Colonic mucosa (tissue), 4 donors: ENCODE data around the gene UBE2L5. TPM values are rescaled to one million over a fixed set of nuclear protein-coding genes. Genes with fewer than 3 reads are reported as not detected.

Experiments used
- DNase-seq: peaks from one replicate; pipeline ENCODE4 v3.0.0-alpha.2; 2020
- H3K27ac ChIP-seq: fragments of 200-600 bp; one replicate; pipeline ENCODE4 v1.8.0; 2021
- H3K27me3 ChIP-seq: fragments of 200-600 bp; one replicate; pipeline ENCODE4 v1.8.0; 2021
- H3K36me3 ChIP-seq: fragments of 200-600 bp; one replicate; pipeline ENCODE4 v1.8.0; 2021
- H3K4me1 ChIP-seq: fragments of 200-600 bp; one replicate; pipeline ENCODE4 v1.8.0; 2021; ENCODE audit warnings: mild to moderate bottlenecking
- H3K4me3 ChIP-seq: fragments of 200-600 bp; one replicate; pipeline ENCODE4 v1.8.0; 2021
- H3K9ac ChIP-seq, 2 donors: one replicate each; pipeline ENCODE4 v1.7.0; 2013; ENCODE audit warnings: control low read depth in 2 of 2, low read depth in 2 of 2, low read length in 2 of 2
- H3K9me3 ChIP-seq: fragments of 200-600 bp; one replicate; pipeline ENCODE4 v1.8.0; 2021
- intact Hi-C: fragments of 100-400 bp; cut with DNase I; formaldehyde crosslinking; loops from one replicate; pipeline ENCODE4 v1.14.1; 2022
- total RNA-seq, 2 donors: library from RNA; stranded (reverse); fragmentation: NEBNext Ultra II Directional in 1 of 2; extraction: Animal tissue kit (Norgen Biotek cat#: 25700) in 1 of 2; gene quantifications; one replicate each; pipeline ENCODE4 v1.2.1, GENCODE V29; 2021
- TF ChIP-seq, protein P1 (sequence below): fragments of 200-600 bp; IDR thresholded peaks from one replicate; pipeline ENCODE4 v1.8.0; 2022; ENCODE audit warnings: antibody characterized with exemption, mild to moderate bottlenecking
- donor health status: healthy.
- donor health status: DM: no; HTN: no; CAD: no.
- donor health status: DM: no; HTN: no; CAD: no.

The UBE2L5 gene
- total RNA-seq, 2 donors from 2014 or later: not detected

DNA sequence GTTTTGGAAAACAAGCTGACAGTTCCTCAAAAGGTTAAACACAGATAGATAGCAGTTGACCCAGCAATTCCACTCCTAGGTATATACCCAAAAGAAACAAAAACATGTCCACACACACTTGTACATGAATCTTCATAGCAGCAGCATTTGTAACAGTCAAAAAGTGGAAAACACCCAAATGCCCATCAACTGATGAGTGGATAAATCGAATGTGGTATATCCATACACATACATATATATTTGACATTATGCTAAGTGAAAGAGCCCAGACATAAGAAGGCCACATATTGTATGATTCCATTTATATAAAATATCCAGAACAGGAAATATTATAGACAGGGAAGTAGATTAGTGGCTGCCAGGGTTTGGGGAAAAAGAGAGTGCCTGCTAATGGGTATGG lies 51.4 kb downstream of the UBE2L5 start:
- Histone ChIP-seq H3K27ac (no peak overlapping the region), H3K9ac (no peak overlapping the region), H3K9me3 (no peaks in the 10 kb centered on the region), H3K27me3 (no peaks in the 10 kb centered on the region), H3K36me3 (no peaks in the 10 kb centered on the region), H3K4me1 (no peaks in the 10 kb centered on the region), H3K4me3 (no peak overlapping the region)
- intact Hi-C loops: no loop called here
- TF ChIP-seq, protein P1, sequence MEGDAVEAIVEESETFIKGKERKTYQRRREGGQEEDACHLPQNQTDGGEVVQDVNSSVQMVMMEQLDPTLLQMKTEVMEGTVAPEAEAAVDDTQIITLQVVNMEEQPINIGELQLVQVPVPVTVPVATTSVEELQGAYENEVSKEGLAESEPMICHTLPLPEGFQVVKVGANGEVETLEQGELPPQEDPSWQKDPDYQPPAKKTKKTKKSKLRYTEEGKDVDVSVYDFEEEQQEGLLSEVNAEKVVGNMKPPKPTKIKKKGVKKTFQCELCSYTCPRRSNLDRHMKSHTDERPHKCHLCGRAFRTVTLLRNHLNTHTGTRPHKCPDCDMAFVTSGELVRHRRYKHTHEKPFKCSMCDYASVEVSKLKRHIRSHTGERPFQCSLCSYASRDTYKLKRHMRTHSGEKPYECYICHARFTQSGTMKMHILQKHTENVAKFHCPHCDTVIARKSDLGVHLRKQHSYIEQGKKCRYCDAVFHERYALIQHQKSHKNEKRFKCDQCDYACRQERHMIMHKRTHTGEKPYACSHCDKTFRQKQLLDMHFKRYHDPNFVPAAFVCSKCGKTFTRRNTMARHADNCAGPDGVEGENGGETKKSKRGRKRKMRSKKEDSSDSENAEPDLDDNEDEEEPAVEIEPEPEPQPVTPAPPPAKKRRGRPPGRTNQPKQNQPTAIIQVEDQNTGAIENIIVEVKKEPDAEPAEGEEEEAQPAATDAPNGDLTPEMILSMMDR: no peak
- no peak for DNase-seq

DNA sequence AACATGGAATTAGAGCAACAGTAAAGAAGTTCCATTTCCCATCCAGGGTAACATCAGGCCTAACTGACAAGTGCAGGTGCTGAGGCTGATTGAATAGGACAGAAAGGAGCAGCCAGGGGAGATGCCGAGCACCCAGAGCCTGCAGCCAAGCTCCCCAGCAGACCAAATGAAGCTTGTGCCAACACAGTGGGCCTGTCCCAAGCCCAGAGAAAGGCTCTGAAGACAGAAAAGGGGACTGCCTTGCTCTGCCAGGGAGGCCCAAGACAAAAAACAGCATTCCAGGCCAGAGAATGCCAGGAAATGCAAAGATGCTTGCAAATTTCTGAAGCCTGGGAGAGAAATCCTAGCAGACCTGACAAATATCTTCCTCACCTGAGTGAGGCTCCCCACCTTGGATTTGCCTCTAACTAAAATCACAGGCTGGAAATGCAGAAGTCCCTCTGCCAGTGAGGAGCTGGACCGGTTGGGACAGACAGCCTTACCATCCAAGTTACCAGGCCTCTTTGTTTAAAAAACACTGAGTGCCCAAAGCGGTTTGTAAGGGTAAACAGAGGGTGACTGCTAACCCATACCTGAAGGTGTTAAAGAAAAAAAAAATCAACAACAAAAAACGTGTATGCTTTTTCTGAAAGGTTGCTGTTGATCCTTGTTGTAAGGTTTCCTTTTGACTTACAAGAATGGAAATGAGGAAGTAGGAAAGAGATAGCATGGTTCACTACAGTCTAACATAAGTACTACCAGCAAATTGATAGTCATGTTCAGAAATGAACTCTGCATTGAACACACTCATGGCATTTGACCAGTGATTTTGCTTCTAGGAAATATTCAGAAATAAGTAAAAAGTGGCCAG lies 55.3 kb downstream of the UBE2L5 start:
- no peaks in the 10 kb centered on the region for H3K4me1 ChIP-seq
- DNase-seq: no peak
- H3K36me3 ChIP-seq: no peaks in the 10 kb centered on the region
- H3K9me3 ChIP-seq: no peaks in the 10 kb centered on the region
- no peak overlapping the region for H3K9ac ChIP-seq
- no peak overlapping the region for H3K4me3 ChIP-seq
- H3K27me3 ChIP-seq: no peaks in the 10 kb centered on the region
- TF ChIP-seq, protein P1: no peak
- intact Hi-C loops: no loop called here
- no peak overlapping the region for H3K27ac ChIP-seq

Other genes with a start within 250 kb of the UBE2L5 start
- gene KATNAL1, start 114.9 kb upstream of the UBE2L5 start, total RNA-seq: 1 to 10 TPM; 5.9 to 9.3 TPM
- 100 to 1,000 TPM; 277 to 445 TPM for gene HMGB1, start 43.4 kb downstream of the UBE2L5 start, total RNA-seq
- 10 to 100 TPM in 1 of 2 donors, 1 to 10 TPM in 1; 8.8 to 14.8 TPM for gene USPL1, start 195.4 kb downstream of the UBE2L5 start, total RNA-seq